Kidney glomerular epithelial cell (primary cell): Measurements from ENCODE around the gene IRAK3.
"Not testable (repeated sequence)": the region's sequence is repeated elsewhere in the genome, so short reads cannot be mapped to it uniquely, and the experiment has no call there.

ENCODE experiments used
- DNase-seq: peaks from one replicate; lab custom pipeline; 2025; lab: John Stamatoyannopoulos, UW

IRAK3 gene

GRCh38 chr12:66174391-66175325 is 14.4 kb upstream of the IRAK3 start:
- not testable (repeated sequence) for DNase-seq

- DNase-seq, result no peak
Measured at GRCh38 chr12:66176105-66176900, 12.7 kb upstream of the IRAK3 start.

- no peak for DNase-seq
Measured at GRCh38 chr12:66182956-66183355, 6.1 kb upstream of the IRAK3 start.

GRCh38 chr12:66184822-66185221 is 4.2 kb upstream of the IRAK3 start:
- not testable (repeated sequence) for DNase-seq

GRCh38 chr12:66187036-66187435 is 2.0 kb upstream of the IRAK3 start:
- DNase-seq, result no peak

GRCh38 chr12:66187821-66188220 is 1.2 kb upstream of the IRAK3 start:
- DNase-seq, result no peak

GRCh38 chr12:66189486-66189843 is 451 bp downstream of the IRAK3 start:
- DNase-seq, result no peak

GRCh38 chr12:66189889-66190288 is 875 bp downstream of the IRAK3 start:
- DNase-seq, result no peak

GRCh38 chr12:66190519-66191370 is 1.7 kb downstream of the IRAK3 start:
- DNase-seq, result peak; percentile 24

GRCh38 chr12:66191547-66192126 is 2.6 kb downstream of the IRAK3 start:
- DNase-seq, result no peak

GRCh38 chr12:66194122-66194521 is 5.1 kb downstream of the IRAK3 start:
- no peak for DNase-seq

GRCh38 chr12:66195242-66195641 is 6.2 kb downstream of the IRAK3 start:
- DNase-seq, result no peak

GRCh38 chr12:66196806-66197205 is 7.8 kb downstream of the IRAK3 start:
- no peak for DNase-seq

- no peak for DNase-seq
Measured at GRCh38 chr12:66197495-66197921, 8.5 kb downstream of the IRAK3 start.

GRCh38 chr12:66199141-66199540 is 10.1 kb downstream of the IRAK3 start:
- no peak for DNase-seq

GRCh38 chr12:66199831-66200509 is 11.0 kb downstream of the IRAK3 start:
- no peak for DNase-seq

- DNase-seq, result no peak
Measured at GRCh38 chr12:66203820-66204219, 14.8 kb downstream of the IRAK3 start.

- DNase-seq, result no peak
Measured at GRCh38 chr12:66206141-66206540, 17.1 kb downstream of the IRAK3 start.

- no peak for DNase-seq
Measured at GRCh38 chr12:66210840-66211239, 21.8 kb downstream of the IRAK3 start.

- DNase-seq, result not testable (repeated sequence)
Measured at GRCh38 chr12:66211573-66211972, 22.6 kb downstream of the IRAK3 start.

GRCh38 chr12:66213011-66213410 is 24.0 kb downstream of the IRAK3 start:
- not testable (repeated sequence) for DNase-seq
